Testis (tissue), 2 donors: ENCODE results near the gene CNOT10.

ENCODE experiments used
- POLR2A ChIP-seq: fragments of 450-650 bp; IDR thresholded peaks from one replicate; pipeline ENCODE4 v1.6.1; 2017; ENCODE audit warnings: antibody characterized with exemption, mild to moderate bottlenecking, moderate library complexity
- TF ChIP-seq, protein P1 (sequence below), 3 experiments: fragments of 450-650 bp in 2 of 3; fragments of 200-600 bp in 1 of 3; sonication (generic) in 1 of 3; IDR thresholded peaks; one replicate each; pipeline ENCODE4 v1.5.1; 2016 to 2019; ENCODE audit warnings: antibody characterized with exemption in 3 of 3, mild to moderate bottlenecking in 2 of 3, moderate library complexity in 1 of 3

DNA sequence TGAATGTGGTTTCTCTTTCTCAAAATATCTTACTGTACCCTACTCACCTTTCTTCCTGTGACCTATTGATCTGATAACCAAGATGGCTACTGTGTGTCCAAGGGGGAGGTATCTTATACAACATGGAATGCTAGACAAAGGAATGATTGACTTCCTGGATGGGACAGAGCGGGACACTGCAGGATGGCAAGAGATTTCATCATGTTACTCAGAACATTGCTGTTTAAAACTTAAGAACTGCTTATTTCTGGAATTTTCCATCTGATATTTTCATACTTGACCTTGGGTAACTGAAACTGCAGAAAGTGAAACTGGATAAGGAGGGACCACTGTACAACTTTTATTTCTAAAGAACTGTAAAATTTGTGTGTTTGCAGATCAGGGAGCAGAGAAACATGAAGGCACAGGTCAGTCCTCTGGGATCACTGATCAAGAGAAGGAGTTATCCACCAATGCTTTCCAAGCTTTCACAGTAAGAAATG, 18.5 kb downstream of the CNOT10 start:
- TF ChIP-seq, protein P1, sequence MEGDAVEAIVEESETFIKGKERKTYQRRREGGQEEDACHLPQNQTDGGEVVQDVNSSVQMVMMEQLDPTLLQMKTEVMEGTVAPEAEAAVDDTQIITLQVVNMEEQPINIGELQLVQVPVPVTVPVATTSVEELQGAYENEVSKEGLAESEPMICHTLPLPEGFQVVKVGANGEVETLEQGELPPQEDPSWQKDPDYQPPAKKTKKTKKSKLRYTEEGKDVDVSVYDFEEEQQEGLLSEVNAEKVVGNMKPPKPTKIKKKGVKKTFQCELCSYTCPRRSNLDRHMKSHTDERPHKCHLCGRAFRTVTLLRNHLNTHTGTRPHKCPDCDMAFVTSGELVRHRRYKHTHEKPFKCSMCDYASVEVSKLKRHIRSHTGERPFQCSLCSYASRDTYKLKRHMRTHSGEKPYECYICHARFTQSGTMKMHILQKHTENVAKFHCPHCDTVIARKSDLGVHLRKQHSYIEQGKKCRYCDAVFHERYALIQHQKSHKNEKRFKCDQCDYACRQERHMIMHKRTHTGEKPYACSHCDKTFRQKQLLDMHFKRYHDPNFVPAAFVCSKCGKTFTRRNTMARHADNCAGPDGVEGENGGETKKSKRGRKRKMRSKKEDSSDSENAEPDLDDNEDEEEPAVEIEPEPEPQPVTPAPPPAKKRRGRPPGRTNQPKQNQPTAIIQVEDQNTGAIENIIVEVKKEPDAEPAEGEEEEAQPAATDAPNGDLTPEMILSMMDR (IDR thresholded peaks at IDR 0.05), result no peak
- no peak for TF ChIP-seq POLR2A
